Panc1 (cell line): ENCODE results near the gene PPFIA4. TPM values are rescaled to one million over a fixed set of nuclear protein-coding genes. Genes with fewer than 3 reads are reported as not detected.
A peak's percentile ranks its signal among the peaks of the same experiment; 100 is the strongest.
"Not testable (repeated sequence)": the region's sequence is repeated elsewhere in the genome, so short reads cannot be mapped to it uniquely, and the experiment has no call there.

Experiments used
- ATAC-seq: fragments of 200-7000 bp; cut with Tn5 transposase; 2 replicates; pipeline ENCODE4 v1.9.1; 2020; ENCODE audit warnings: mild to moderate bottlenecking, moderate library complexity
- BruUV-seq: library from RNA; stranded (reverse); fragments of 400-500 nt; replicated peaks from 2 replicates; lab custom pipeline; 2021; lab: Mats Ljungman, UMichigan
- CTCF ChIA-PET: fragments of 300-600 bp; sonication (Branson Sonifier 250); formaldehyde crosslinking; loops from one replicate; lab custom pipeline; 2022; ENCODE audit warnings: antibody characterized with exemption; lab: Charles Lee
- POLR2A ChIA-PET: fragments of 300-600 bp; sonication (Branson Sonifier 250); formaldehyde crosslinking; loops from one replicate; lab custom pipeline; 2022; ENCODE audit warnings: antibody characterized with exemption; lab: Charles Lee
- DNase-seq: peaks from one replicate; pipeline ENCODE4 v3.0.0-alpha.2; 2010; ENCODE audit warnings: low read depth, low spot score
- H3K27ac ChIP-seq: 2 replicates; pipeline ENCODE4 v1.5.1; 2011; ENCODE audit warnings: mild to moderate bottlenecking, low read length, inconsistent platforms
- H3K27me3 ChIP-seq: fragments of 200-500 bp; sonication (Bioruptor generic); 2 replicates; pipeline ENCODE4 v1.6.0; 2014; ENCODE audit warnings: low read length, inconsistent platforms; ENCODE audit not compliant: control insufficient read depth, insufficient read depth
- H3K36me3 ChIP-seq: fragments of 200-500 bp; sonication (Bioruptor generic); 2 replicates; pipeline ENCODE4 v1.5.1; 2014; ENCODE audit warnings: inconsistent platforms, mild to moderate bottlenecking, low read length, moderate library complexity; ENCODE audit not compliant: control insufficient read depth, insufficient read depth
- H3K4me1 ChIP-seq: 2 replicates; pipeline ENCODE4 v1.5.1; 2011; ENCODE audit warnings: inconsistent platforms, mild to moderate bottlenecking, low read length, moderate library complexity; ENCODE audit not compliant: control insufficient read depth, insufficient read depth
- H3K4me3 ChIP-seq, 2 experiments: 2 replicates each; pipeline ENCODE4 v1.5.1; 2011 to 2012; ENCODE audit warnings: low read depth in 2 of 2, low read length in 2 of 2, mild to moderate bottlenecking in 2 of 2, inconsistent platforms in 1 of 2, moderate library complexity in 1 of 2
- H3K9me3 ChIP-seq: fragments of 200-500 bp; sonication (Bioruptor generic); 2 replicates; pipeline ENCODE4 v1.5.1; 2014; ENCODE audit warnings: low read depth, mild to moderate bottlenecking, inconsistent platforms, low read length, moderate library complexity; ENCODE audit not compliant: control insufficient read depth, insufficient read depth
- CTCF ChIP-seq: fragments of 450-650 bp; IDR thresholded peaks from 2 replicates; pipeline ENCODE4 v1.5.1; 2017; ENCODE audit warnings: mild to moderate bottlenecking
- POLR2AphosphoS5 ChIP-seq: IDR thresholded peaks from 2 replicates; pipeline ENCODE4 v1.6.1; 2012; ENCODE audit warnings: mild to moderate bottlenecking, low read depth, low read length, moderate library complexity
- SIN3A ChIP-seq: IDR thresholded peaks from 2 replicates; pipeline ENCODE4 v1.6.1; 2012; ENCODE audit warnings: low read depth, mild to moderate bottlenecking, low read length, moderate library complexity, borderline replicate concordance; ENCODE audit not compliant: insufficient read depth
- TCF7L2 ChIP-seq: IDR thresholded peaks from 2 replicates; pipeline ENCODE4 v1.6.1; 2011; ENCODE audit warnings: mild to moderate bottlenecking, low read depth, low read length, inconsistent platforms
- in situ Hi-C: cut with HindIII; loops from 2 replicates; pipeline ENCODE4 v1.10.0; 2016; ENCODE audit warnings: low sequenced_read_pairs, low pct_unique_long_range_greater_than_20kb
- intact Hi-C: fragments of 100-400 bp; cut with micrococcal nuclease; formaldehyde crosslinking; loops from one replicate; pipeline ENCODE4 v1.10.0; 2022; ENCODE audit not compliant: unreplicated experiment
- total RNA-seq: library from RNA; stranded (reverse); gene quantifications from one replicate; pipeline ENCODE4 v1.2.1, GENCODE V29; 2021; ENCODE audit not compliant: unreplicated experiment
- TF ChIP-seq, protein P1 (sequence below), 2 experiments: IDR thresholded peaks; 2 replicates each; pipeline ENCODE4 v1.6.1; 2011 to 2012; ENCODE audit warnings: low read depth in 2 of 2, control low read depth in 1 of 2, low read length in 1 of 2, mild to moderate bottlenecking in 1 of 2, moderate library complexity in 1 of 2; ENCODE audit not compliant: insufficient read depth in 1 of 2

The PPFIA4 gene
- total RNA-seq, 1 experiment from 2014 or later: 1.9 TPM

GRCh38 chr1:203001986-203002385 lies 24.3 kb upstream of the PPFIA4 start:
- Histone ChIP-seq H3K27ac (no peak overlapping the region), H3K4me3 (no peak overlapping the region), H3K9me3 (no peaks in the 10 kb centered on the region), H3K4me1 (peaks cover 7% of the 10 kb centered on the region), H3K36me3 (no peaks in the 10 kb centered on the region; the same call in 1 of the 2 replicates), H3K27me3 (no peaks in the 10 kb centered on the region)
- no peak for DNase-seq
- in situ Hi-C loops: no loop called here
- ChIA-PET CTCF (no interaction called here), POLR2A (no interaction called here)
- intact Hi-C loops: no loop called here
- TF ChIP-seq POLR2AphosphoS5: no peak
- ATAC-seq: no peak
- BruUV-seq: no TSS peak

- no peak for ATAC-seq
- BruUV-seq: no TSS peak
Observed at GRCh38 chr1:203002951-203003350, 23.3 kb upstream of the PPFIA4 start.

GRCh38 chr1:203005395-203006142 lies 20.7 kb upstream of the PPFIA4 start:
- peak overlapping the region; percentile 78; the same call in 1 of the 2 replicates for H3K27ac ChIP-seq
- POLR2A ChIA-PET: interaction anchor here (0.6 to 1.4 kb wide), 2 partner anchors 11 to 77 kb away, joined by 3 to 11 read pairs; no protein-coding TSS in a partner anchor
- H3K4me3 ChIP-seq: peak overlapping the region in 1 of 2 experiments; percentile 70; a peak in 2 of 4 replicates

More at GRCh38 chr1:203002951-203003350, 23.3 kb upstream of the PPFIA4 start:
- H3K4me3 ChIP-seq: no peak overlapping the region
- ChIA-PET CTCF (no interaction called here), POLR2A (no interaction called here)
- DNase-seq: no peak
- intact Hi-C loops (no loop called here), in situ Hi-C loops (no loop called here)
- no peaks in the 10 kb centered on the region for H3K9me3 ChIP-seq
- H3K4me1 ChIP-seq: peaks cover 7% of the 10 kb centered on the region
- H3K27ac ChIP-seq: no peak overlapping the region
- no peaks in the 10 kb centered on the region; the same call in 1 of the 2 replicates for H3K36me3 ChIP-seq
- TF ChIP-seq, protein P1, sequence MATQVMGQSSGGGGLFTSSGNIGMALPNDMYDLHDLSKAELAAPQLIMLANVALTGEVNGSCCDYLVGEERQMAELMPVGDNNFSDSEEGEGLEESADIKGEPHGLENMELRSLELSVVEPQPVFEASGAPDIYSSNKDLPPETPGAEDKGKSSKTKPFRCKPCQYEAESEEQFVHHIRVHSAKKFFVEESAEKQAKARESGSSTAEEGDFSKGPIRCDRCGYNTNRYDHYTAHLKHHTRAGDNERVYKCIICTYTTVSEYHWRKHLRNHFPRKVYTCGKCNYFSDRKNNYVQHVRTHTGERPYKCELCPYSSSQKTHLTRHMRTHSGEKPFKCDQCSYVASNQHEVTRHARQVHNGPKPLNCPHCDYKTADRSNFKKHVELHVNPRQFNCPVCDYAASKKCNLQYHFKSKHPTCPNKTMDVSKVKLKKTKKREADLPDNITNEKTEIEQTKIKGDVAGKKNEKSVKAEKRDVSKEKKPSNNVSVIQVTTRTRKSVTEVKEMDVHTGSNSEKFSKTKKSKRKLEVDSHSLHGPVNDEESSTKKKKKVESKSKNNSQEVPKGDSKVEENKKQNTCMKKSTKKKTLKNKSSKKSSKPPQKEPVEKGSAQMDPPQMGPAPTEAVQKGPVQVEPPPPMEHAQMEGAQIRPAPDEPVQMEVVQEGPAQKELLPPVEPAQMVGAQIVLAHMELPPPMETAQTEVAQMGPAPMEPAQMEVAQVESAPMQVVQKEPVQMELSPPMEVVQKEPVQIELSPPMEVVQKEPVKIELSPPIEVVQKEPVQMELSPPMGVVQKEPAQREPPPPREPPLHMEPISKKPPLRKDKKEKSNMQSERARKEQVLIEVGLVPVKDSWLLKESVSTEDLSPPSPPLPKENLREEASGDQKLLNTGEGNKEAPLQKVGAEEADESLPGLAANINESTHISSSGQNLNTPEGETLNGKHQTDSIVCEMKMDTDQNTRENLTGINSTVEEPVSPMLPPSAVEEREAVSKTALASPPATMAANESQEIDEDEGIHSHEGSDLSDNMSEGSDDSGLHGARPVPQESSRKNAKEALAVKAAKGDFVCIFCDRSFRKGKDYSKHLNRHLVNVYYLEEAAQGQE (IDR thresholded peaks at IDR 0.05; ENCODE audit: insufficient read depth in 1 of 2, low read depth in 2 of 2, low read length in 1 of 2): no peak
- no peak for TF ChIP-seq CTCF
- TF ChIP-seq POLR2AphosphoS5: no peak
- TF ChIP-seq SIN3A: no peak
- TF ChIP-seq TCF7L2: no peak
- no peaks in the 10 kb centered on the region for H3K27me3 ChIP-seq

More at GRCh38 chr1:203005395-203006142, 20.7 kb upstream of the PPFIA4 start:
- H3K27me3 ChIP-seq, DNase-seq, H3K36me3 ChIP-seq, CTCF ChIA-PET, H3K9me3 ChIP-seq, BruUV-seq, in situ Hi-C loops, ATAC-seq, intact Hi-C loops, H3K4me1 ChIP-seq: not testable (repeated sequence)
